ENCODE data around the gene C2orf72. TPM values are rescaled to one million over a fixed set of nuclear protein-coding genes. Genes with fewer than 3 reads are reported as not detected.
A peak's percentile ranks its signal among the peaks of the same experiment; 100 is the strongest.

The C2orf72 gene
- total and polyA plus RNA-seq, 2 of the 13 experiments (the other 11 are each of a cell fraction or from before 2014, with no cell fraction given), result 147 to 203 TPM

DNA sequence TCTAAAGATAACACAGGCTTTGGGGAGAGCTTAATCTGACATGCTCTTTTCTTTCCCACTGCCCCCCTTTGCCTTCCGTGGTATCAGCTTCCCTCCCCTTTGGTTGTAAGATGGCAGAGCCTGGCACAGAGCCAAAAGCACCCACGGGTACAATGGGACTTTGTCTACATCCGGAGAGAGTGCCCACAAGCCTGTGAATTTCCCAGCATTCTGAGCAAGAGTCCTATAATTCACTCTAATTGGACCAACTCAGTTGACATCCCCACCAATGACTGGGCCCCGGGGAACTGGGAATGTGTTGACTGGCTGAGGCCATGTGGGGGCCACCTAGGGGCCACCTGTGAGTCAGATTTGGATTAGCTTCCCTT, 20.1 kb upstream of the C2orf72 start:
- TF ChIP-seq LCORL (IDR thresholded peaks at IDR 0.05), result peak; percentile 77
- TF ChIP-seq LCORL (CRISPR knock-in tag; IDR thresholded peaks at IDR 0.05), result no peak
- TF ChIP-seq ZNF260 (CRISPR knock-in tag; IDR thresholded peaks at IDR 0.05; ENCODE audit: borderline replicate concordance, low read depth), result no peak
- no peak for TF ChIP-seq ETV6 (CRISPR knock-in tag; conservative IDR thresholded peaks at IDR 0.05)
- TF ChIP-seq ZC3H13 (CRISPR knock-in tag; IDR thresholded peaks at IDR 0.05), result no peak
- TF ChIP-seq ZNF441 (CRISPR knock-in tag; IDR thresholded peaks at IDR 0.05; ENCODE audit: borderline replicate concordance), result no peak
- TF ChIP-seq, protein P1, sequence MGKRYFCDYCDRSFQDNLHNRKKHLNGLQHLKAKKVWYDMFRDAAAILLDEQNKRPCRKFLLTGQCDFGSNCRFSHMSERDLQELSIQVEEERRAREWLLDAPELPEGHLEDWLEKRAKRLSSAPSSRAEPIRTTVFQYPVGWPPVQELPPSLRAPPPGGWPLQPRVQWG (CRISPR knock-in tag; IDR thresholded peaks at IDR 0.05; ENCODE audit: borderline replicate concordance, low read depth), result no peak
- no peak for TF ChIP-seq NCOA2 (CRISPR knock-in tag; IDR thresholded peaks at IDR 0.05)
- peak; percentile 43; the same call in 1 of the 2 replicates for TF ChIP-seq ZNF143 (CRISPR knock-in tag; IDR thresholded peaks at IDR 0.05)
- peak; percentile 47 for TF ChIP-seq NFYB (CRISPR knock-in tag; IDR thresholded peaks at IDR 0.05)
- 0 out of 2 replicates have a peak, but pooled peaks have one; percentile 28 for TF ChIP-seq NFYC (CRISPR knock-in tag; IDR thresholded peaks at IDR 0.05)
- no peak for TF ChIP-seq CEBPG (CRISPR knock-in tag; IDR thresholded peaks at IDR 0.05)
- TF ChIP-seq, protein P2, sequence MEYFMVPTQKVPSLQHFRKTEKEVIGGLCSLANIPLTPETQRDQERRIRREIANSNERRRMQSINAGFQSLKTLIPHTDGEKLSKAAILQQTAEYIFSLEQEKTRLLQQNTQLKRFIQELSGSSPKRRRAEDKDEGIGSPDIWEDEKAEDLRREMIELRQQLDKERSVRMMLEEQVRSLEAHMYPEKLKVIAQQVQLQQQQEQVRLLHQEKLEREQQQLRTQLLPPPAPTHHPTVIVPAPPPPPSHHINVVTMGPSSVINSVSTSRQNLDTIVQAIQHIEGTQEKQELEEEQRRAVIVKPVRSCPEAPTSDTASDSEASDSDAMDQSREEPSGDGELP (IDR thresholded peaks at IDR 0.05; ENCODE audit: borderline replicate concordance, low read depth), result 0 out of 2 replicates have a peak, but pooled peaks have one; percentile 3
- TF ChIP-seq, protein P3, sequence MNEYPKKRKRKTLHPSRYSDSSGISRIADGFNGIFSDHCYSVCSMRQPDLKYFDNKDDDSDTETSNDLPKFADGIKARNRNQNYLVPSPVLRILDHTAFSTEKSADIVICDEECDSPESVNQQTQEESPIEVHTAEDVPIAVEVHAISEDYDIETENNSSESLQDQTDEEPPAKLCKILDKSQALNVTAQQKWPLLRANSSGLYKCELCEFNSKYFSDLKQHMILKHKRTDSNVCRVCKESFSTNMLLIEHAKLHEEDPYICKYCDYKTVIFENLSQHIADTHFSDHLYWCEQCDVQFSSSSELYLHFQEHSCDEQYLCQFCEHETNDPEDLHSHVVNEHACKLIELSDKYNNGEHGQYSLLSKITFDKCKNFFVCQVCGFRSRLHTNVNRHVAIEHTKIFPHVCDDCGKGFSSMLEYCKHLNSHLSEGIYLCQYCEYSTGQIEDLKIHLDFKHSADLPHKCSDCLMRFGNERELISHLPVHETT (CRISPR knock-in tag; conservative IDR thresholded peaks at IDR 0.05), result no peak
- FAIRE-seq (no peak), ATAC-seq (peak; percentile 49), DNase-seq (ENCODE audit: low spot score) (no peak)
- H3K27ac ChIP-seq (ENCODE audit: extremely low read length, insufficient read depth, low read length), result no peak overlapping the region
- H3K4me2 ChIP-seq (ENCODE audit: low read depth, low read length), result no peak overlapping the region
- intact Hi-C loops (cut with micrococcal nuclease; ENCODE audit: unreplicated experiment), result loop anchor here (2.0 kb wide), 1 partner anchor 18 kb away; no protein-coding TSS in a partner anchor
- POLR2A ChIA-PET, result interaction anchor here (1.1 to 3.4 kb wide), 4 partner anchors 10 to 34 kb away, joined by 3 to 41 read pairs (median 4); no protein-coding TSS in a partner anchor
- H3K36me3 ChIP-seq (replicated peaks in 1 of 2; ENCODE audit: control insufficient read depth in 1 of 2, insufficient read depth in 2 of 2, low read length in 2 of 2), result no peaks in the 10 kb centered on the region
- in situ Hi-C loops (cut with HindIII; ENCODE audit: extremely low pct_ligation_motif_present, low pct_unique_long_range_greater_than_20kb), result no loop called here
- no peaks in the 10 kb centered on the region for H3K9me3 ChIP-seq (ENCODE audit: low read length)
- 28% methylated on average over 4 of the region's 4 CpGs for WGBS (ENCODE audit: low lambda C conversion rate)
- no TSS peak for BruUV-seq (replicated peaks)
- no peaks in the 10 kb centered on the region for H4K20me1 ChIP-seq (ENCODE audit: insufficient read depth, low read length)
- peaks cover 13% of the 10 kb centered on the region; the same call in 1 of the 2 replicates for H3K4me1 ChIP-seq (ENCODE audit: insufficient read depth, low read length)
- peaks cover 0 to 27% of the 10 kb centered on the region in 2 experiments; a peak in 4 of 5 replicates for H3K27me3 ChIP-seq (ENCODE audit: control insufficient read depth in 1 of 2, insufficient read depth in 2 of 2, low read length in 2 of 2)
- H3K4me3 ChIP-seq (replicated peaks in 1 of 3; ENCODE audit: insufficient read depth in 1 of 3, low read depth in 2 of 3, low read length in 3 of 3), result no peak overlapping the region
- H2AFZ ChIP-seq (ENCODE audit: low read length), result no peak overlapping the region
- H3K79me2 ChIP-seq (ENCODE audit: insufficient read depth, low read length), result no peaks in the 10 kb centered on the region
- no peak overlapping the region for H3K9ac ChIP-seq (ENCODE audit: insufficient read depth, low read depth, low read length)
- CTCF ChIA-PET (ENCODE audit: low intra/inter-chr PET ratio, low total read pairs), result no interaction called here

Measured in HepG2 (cell line).